Umbilical cord (tissue), 2 donors: ENCODE results near the gene DKK2. TPM values are rescaled to one million over a fixed set of nuclear protein-coding genes. Genes with fewer than 3 reads are reported as not detected.
A peak's percentile ranks its signal among the peaks of the same experiment; 100 is the strongest.

ENCODE experiments used
- DNase-seq: peaks from one replicate; pipeline ENCODE4 v3.0.0-alpha.2; 2015; ENCODE audit warnings: low spot score
- total RNA-seq: library from RNA; depleted of rRNA; stranded (reverse); fragments of >200 nt; gene quantifications from one replicate; pipeline ENCODE4 v1.2.3, GENCODE V29; 2014; ENCODE audit warnings: low replicate concordance; ENCODE audit not compliant: insufficient read depth

The DKK2 gene
- 179 TPM for total RNA-seq

GRCh38 chr4:107035819-107036583 lies at the start of gene DKK2:
DKK2 (minus strand) TSS chr4:107036313; CDS start chr4:107035591, 722 bp downstream.
- DNase-seq, result peak; percentile 80

- DNase-seq, result no peak
Measured at GRCh38 chr4:107077192-107077591, 41.1 kb upstream of the DKK2 start.

- no peak for DNase-seq
Measured at GRCh38 chr4:107072836-107073736, 37.0 kb upstream of the DKK2 start.

GRCh38 chr4:107071108-107071507 lies 35.0 kb upstream of the DKK2 start:
- DNase-seq, result no peak

GRCh38 chr4:107069049-107069448 lies 32.9 kb upstream of the DKK2 start:
- no peak for DNase-seq

GRCh38 chr4:107068116-107068515 lies 32.0 kb upstream of the DKK2 start:
- no peak for DNase-seq

GRCh38 chr4:107066621-107067020 lies 30.5 kb upstream of the DKK2 start:
- DNase-seq, result no peak

GRCh38 chr4:107065201-107065600 lies 29.1 kb upstream of the DKK2 start:
- no peak for DNase-seq

GRCh38 chr4:107060388-107060787 lies 24.3 kb upstream of the DKK2 start:
- no peak for DNase-seq

- peak; percentile 7 for DNase-seq
Measured at GRCh38 chr4:107058828-107059227, 22.7 kb upstream of the DKK2 start.

GRCh38 chr4:107050525-107051135 lies 14.5 kb upstream of the DKK2 start:
- no peak for DNase-seq

- DNase-seq, result no peak
Measured at GRCh38 chr4:107046261-107046660, 10.1 kb upstream of the DKK2 start.

GRCh38 chr4:107044170-107044569 lies 8.1 kb upstream of the DKK2 start:
- DNase-seq, result no peak

GRCh38 chr4:107037199-107037584 lies 1.1 kb upstream of the DKK2 start:
- peak; percentile 85 for DNase-seq

GRCh38 chr4:107036584-107037198 lies 578 bp upstream of the DKK2 start:
- no peak for DNase-seq

- peak; percentile 47 for DNase-seq
Measured at GRCh38 chr4:107034996-107035818, 906 bp downstream of the DKK2 start.

GRCh38 chr4:107034091-107034995 lies 1.8 kb downstream of the DKK2 start:
- peak; percentile 83 for DNase-seq

GRCh38 chr4:107027379-107027778 lies 8.7 kb downstream of the DKK2 start:
- no peak for DNase-seq

GRCh38 chr4:107018344-107018735 lies 17.8 kb downstream of the DKK2 start:
- DNase-seq, result no peak
